Measurements from ENCODE around the gene INAVA.

- TF ChIP-seq CTCF (conservative IDR thresholded peaks at IDR 0.05; ENCODE audit: low read depth in 2 of 2) = no peak
- no peak for TF ChIP-seq POLR2AphosphoS5 (IDR thresholded peaks at IDR 0.05; ENCODE audit: low read depth)
Measured at GRCh38 chr1:200922406-200922805, 27.7 kb downstream of the INAVA start.
